Activated CD4-positive, alpha-beta T cell treated with anti-CD3 and anti-CD28 coated beads, Interleukin-2, amount 10 ng/mL, durations not matched to agents 24 days and 14 days (primary cell): ENCODE measurements around the gene CASQ1. TPM values are rescaled to one million over a fixed set of nuclear protein-coding genes. Genes with fewer than 3 reads are reported as not detected.

Experiments used
- DNase-seq: peaks from one replicate; pipeline ENCODE4 v3.0.0; 2022
- H3K27ac Mint-ChIP-seq: one replicate; pipeline ENCODE4 v1.8.0; 2022; ENCODE audit warnings: mild to moderate bottlenecking, mixed read lengths
- H3K27me3 Mint-ChIP-seq: one replicate; pipeline ENCODE4 v1.8.0; 2022; ENCODE audit warnings: mixed read lengths
- H3K36me3 Mint-ChIP-seq: one replicate; pipeline ENCODE4 v1.8.0; 2022; ENCODE audit warnings: low read depth, mild to moderate bottlenecking, mixed read lengths
- H3K4me1 Mint-ChIP-seq: one replicate; pipeline ENCODE4 v1.8.0; 2021; ENCODE audit warnings: mixed read lengths
- H3K4me3 Mint-ChIP-seq: one replicate; pipeline ENCODE4 v1.8.0; 2022; ENCODE audit warnings: mild to moderate bottlenecking, moderate library complexity, mixed read lengths
- H3K9me3 Mint-ChIP-seq: one replicate; pipeline ENCODE4 v1.8.0; 2021; ENCODE audit warnings: mixed read lengths
- intact Hi-C: fragments of 100-400 bp; cut with micrococcal nuclease; formaldehyde crosslinking; loops from one replicate; pipeline ENCODE4 v1.15.1; 2023
- total RNA-seq: library from RNA; stranded (reverse); gene quantifications from 2 replicates; pipeline ENCODE4 v1.2.3, GENCODE V29; 2022

Gene CASQ1
- not detected in 2 replicates for total RNA-seq

- H3K4me1 Mint-ChIP-seq: no peaks in the 10 kb centered on the region
- no peaks in the 10 kb centered on the region for H3K36me3 Mint-ChIP-seq
- intact Hi-C loops: loop anchor here (5.0 kb wide), 1 partner anchor 37 kb away; no protein-coding TSS in a partner anchor
- H3K27me3 Mint-ChIP-seq: no peaks in the 10 kb centered on the region
- H3K4me3 Mint-ChIP-seq: no peak within 1 kb of the TSS
- H3K27ac Mint-ChIP-seq: no peak within 1 kb of the TSS
- H3K9me3 Mint-ChIP-seq: no peaks in the 10 kb centered on the region
- no peak for DNase-seq
Observed at GRCh38 chr1:160189649-160190625, at the start of gene CASQ1. CASQ1 (plus strand) TSS chr1:160190575; CDS start chr1:160190752, 177 bp downstream.

GRCh38 chr1:160143695-160144094 is 46.7 kb upstream of the CASQ1 start:
- no peaks in the 10 kb centered on the region for H3K9me3 Mint-ChIP-seq
- H3K27me3 Mint-ChIP-seq: peaks cover 17% of the 10 kb centered on the region
- no peak for DNase-seq
- intact Hi-C loops: no loop called here
- H3K27ac Mint-ChIP-seq: no peak overlapping the region
- no peaks in the 10 kb centered on the region for H3K36me3 Mint-ChIP-seq
- no peak overlapping the region for H3K4me3 Mint-ChIP-seq
- no peaks in the 10 kb centered on the region for H3K4me1 Mint-ChIP-seq

- no peaks in the 10 kb centered on the region for H3K36me3 Mint-ChIP-seq
Observed at GRCh38 chr1:160144921-160145320, 45.5 kb upstream of the CASQ1 start.

GRCh38 chr1:160146107-160146506 is 44.3 kb upstream of the CASQ1 start:
- H3K9me3 Mint-ChIP-seq: no peaks in the 10 kb centered on the region
- no peak for DNase-seq
- H3K27me3 Mint-ChIP-seq: peaks cover 23% of the 10 kb centered on the region
- intact Hi-C loops: no loop called here
- no peak overlapping the region for H3K27ac Mint-ChIP-seq
- H3K4me1 Mint-ChIP-seq: no peaks in the 10 kb centered on the region
- H3K4me3 Mint-ChIP-seq: no peak overlapping the region
- H3K36me3 Mint-ChIP-seq: no peaks in the 10 kb centered on the region

More at GRCh38 chr1:160144921-160145320, 45.5 kb upstream of the CASQ1 start:
- Mint-ChIP-seq H3K4me3 (no peak overlapping the region), H3K9me3 (no peaks in the 10 kb centered on the region), H3K27ac (no peak overlapping the region), H3K27me3 (peaks cover 23% of the 10 kb centered on the region), H3K4me1 (no peaks in the 10 kb centered on the region)
- intact Hi-C loops: no loop called here
- no peak for DNase-seq

GRCh38 chr1:160148121-160148520 is 42.3 kb upstream of the CASQ1 start:
- intact Hi-C loops: no loop called here
- no peaks in the 10 kb centered on the region for H3K9me3 Mint-ChIP-seq

GRCh38 chr1:160149233-160149632 is 41.1 kb upstream of the CASQ1 start:
- intact Hi-C loops: no loop called here
- Mint-ChIP-seq H3K4me1 (no peaks in the 10 kb centered on the region), H3K9me3 (no peaks in the 10 kb centered on the region)

More at GRCh38 chr1:160148121-160148520, 42.3 kb upstream of the CASQ1 start:
- Mint-ChIP-seq H3K27ac (no peak overlapping the region), H3K27me3 (peaks cover 27% of the 10 kb centered on the region), H3K36me3 (no peaks in the 10 kb centered on the region), H3K4me1 (no peaks in the 10 kb centered on the region), H3K4me3 (no peak overlapping the region)
- no peak for DNase-seq

GRCh38 chr1:160149716-160150115 is 40.7 kb upstream of the CASQ1 start:
- no peak for DNase-seq
- H3K27ac Mint-ChIP-seq: no peak overlapping the region
- H3K9me3 Mint-ChIP-seq: no peaks in the 10 kb centered on the region
- no peak overlapping the region for H3K4me3 Mint-ChIP-seq
- H3K36me3 Mint-ChIP-seq: no peaks in the 10 kb centered on the region
- intact Hi-C loops: no loop called here
- H3K4me1 Mint-ChIP-seq: no peaks in the 10 kb centered on the region
- peaks cover 22% of the 10 kb centered on the region for H3K27me3 Mint-ChIP-seq

More at GRCh38 chr1:160149233-160149632, 41.1 kb upstream of the CASQ1 start:
- H3K27me3 Mint-ChIP-seq: peaks cover 24% of the 10 kb centered on the region
- H3K36me3 Mint-ChIP-seq: no peaks in the 10 kb centered on the region
- H3K27ac Mint-ChIP-seq: no peak overlapping the region
- no peak for DNase-seq
- no peak overlapping the region for H3K4me3 Mint-ChIP-seq

GRCh38 chr1:160151303-160151702 is 39.1 kb upstream of the CASQ1 start, which contains the start of gene ATP1A4:
ATP1A4 (plus strand) TSS chr1:160151603; CDS start chr1:160152041, 438 bp downstream.
- H3K4me3 Mint-ChIP-seq: no peak within 1 kb of the TSS
- no peak within 1 kb of the TSS for H3K27ac Mint-ChIP-seq
- DNase-seq: no peak
- no peaks in the 10 kb centered on the region for H3K4me1 Mint-ChIP-seq
- no peaks in the 10 kb centered on the region for H3K36me3 Mint-ChIP-seq
- intact Hi-C loops: no loop called here
- no peaks in the 10 kb centered on the region for H3K9me3 Mint-ChIP-seq
- peaks cover 25% of the 10 kb centered on the region for H3K27me3 Mint-ChIP-seq

GRCh38 chr1:160154790-160155189 is 35.6 kb upstream of the CASQ1 start:
- Mint-ChIP-seq H3K36me3 (no peaks in the 10 kb centered on the region), H3K9me3 (no peaks in the 10 kb centered on the region), H3K4me3 (no peak overlapping the region), H3K27me3 (peaks cover 30% of the 10 kb centered on the region), H3K4me1 (no peaks in the 10 kb centered on the region), H3K27ac (no peak overlapping the region)
- DNase-seq: no peak
- intact Hi-C loops: no loop called here

- peaks cover 36% of the 10 kb centered on the region for H3K27me3 Mint-ChIP-seq
- H3K9me3 Mint-ChIP-seq: no peaks in the 10 kb centered on the region
- no peaks in the 10 kb centered on the region for H3K36me3 Mint-ChIP-seq
- no peaks in the 10 kb centered on the region for H3K4me1 Mint-ChIP-seq
- DNase-seq: no peak
- no peak overlapping the region for H3K27ac Mint-ChIP-seq
- intact Hi-C loops: no loop called here
- no peak overlapping the region for H3K4me3 Mint-ChIP-seq
Observed at GRCh38 chr1:160156361-160156760, 34.0 kb upstream of the CASQ1 start.

- intact Hi-C loops: no loop called here
- H3K27me3 Mint-ChIP-seq: peaks cover 36% of the 10 kb centered on the region
- no peak overlapping the region for H3K27ac Mint-ChIP-seq
- no peaks in the 10 kb centered on the region for H3K9me3 Mint-ChIP-seq
- H3K36me3 Mint-ChIP-seq: no peaks in the 10 kb centered on the region
- no peak overlapping the region for H3K4me3 Mint-ChIP-seq
- no peak for DNase-seq
- no peaks in the 10 kb centered on the region for H3K4me1 Mint-ChIP-seq
Observed at GRCh38 chr1:160157174-160157573, 33.2 kb upstream of the CASQ1 start.

- DNase-seq: no peak
- intact Hi-C loops: no loop called here
- H3K4me3 Mint-ChIP-seq: no peak overlapping the region
Observed at GRCh38 chr1:160158031-160158430, 32.3 kb upstream of the CASQ1 start.

GRCh38 chr1:160158534-160158933 is 31.8 kb upstream of the CASQ1 start:
- intact Hi-C loops: no loop called here

More at GRCh38 chr1:160158031-160158430, 32.3 kb upstream of the CASQ1 start:
- H3K27me3 Mint-ChIP-seq: peaks cover 36% of the 10 kb centered on the region
- H3K27ac Mint-ChIP-seq: no peak overlapping the region
- no peaks in the 10 kb centered on the region for H3K36me3 Mint-ChIP-seq
- H3K4me1 Mint-ChIP-seq: no peaks in the 10 kb centered on the region
- H3K9me3 Mint-ChIP-seq: no peaks in the 10 kb centered on the region

GRCh38 chr1:160159846-160160245 is 30.5 kb upstream of the CASQ1 start:
- intact Hi-C loops: no loop called here
- H3K9me3 Mint-ChIP-seq: no peaks in the 10 kb centered on the region
- no peak overlapping the region for H3K4me3 Mint-ChIP-seq
- H3K4me1 Mint-ChIP-seq: no peaks in the 10 kb centered on the region
- H3K36me3 Mint-ChIP-seq: no peaks in the 10 kb centered on the region
- no peak overlapping the region for H3K27ac Mint-ChIP-seq
- DNase-seq: no peak
- H3K27me3 Mint-ChIP-seq: peaks cover 47% of the 10 kb centered on the region

More at GRCh38 chr1:160158534-160158933, 31.8 kb upstream of the CASQ1 start:
- Mint-ChIP-seq H3K4me3 (no peak overlapping the region), H3K9me3 (no peaks in the 10 kb centered on the region), H3K27me3 (peaks cover 40% of the 10 kb centered on the region), H3K36me3 (no peaks in the 10 kb centered on the region), H3K4me1 (no peaks in the 10 kb centered on the region), H3K27ac (no peak overlapping the region)
- DNase-seq: no peak
